PC-3 (cell line): ENCODE data around the gene KIAA1328. TPM values are rescaled to one million over a fixed set of nuclear protein-coding genes. Genes with fewer than 3 reads are reported as not detected.

ENCODE experiments used
- ATAC-seq: fragments of 200-7000 bp; cut with Tn5 transposase; 2 replicates; pipeline ENCODE4 v1.9.1; 2020; ENCODE audit warnings: mild to moderate bottlenecking, moderate library complexity
- BruUV-seq: library from RNA; stranded (reverse); fragments of 400-500 nt; replicated peaks from 2 replicates; lab custom pipeline; 2021; lab: Mats Ljungman, UMichigan
- CTCF ChIA-PET: fragments of 300-600 bp; sonication (Branson Sonifier 250); formaldehyde crosslinking; loops from one replicate; lab custom pipeline; 2022; ENCODE audit warnings: antibody characterized with exemption; lab: Charles Lee
- POLR2A ChIA-PET: fragments of 300-600 bp; sonication (Branson Sonifier 250); formaldehyde crosslinking; loops from one replicate; lab custom pipeline; 2022; ENCODE audit warnings: antibody characterized with exemption; ENCODE audit not compliant: unreplicated experiment; lab: Charles Lee
- DNase-seq: peaks from one replicate; pipeline ENCODE4 v3.0.0-alpha.2; 2015
- H2AFZ ChIP-seq: fragments of 300-600 bp; sonication (generic); 2 replicates; pipeline ENCODE4 v1.6.0; 2016; ENCODE audit warnings: antibody characterized with exemption, low read length
- H3F3A ChIP-seq: fragments of 300-600 bp; sonication (generic); one replicate; pipeline ENCODE4 v1.6.0; 2017; ENCODE audit warnings: antibody characterized with exemption, low read length, control low read depth, mild to moderate bottlenecking; ENCODE audit not compliant: unreplicated experiment
- H3K27ac ChIP-seq: fragments of 300-600 bp; sonication (generic); 2 replicates; pipeline ENCODE4 v1.5.1; 2016; ENCODE audit warnings: mild to moderate bottlenecking, low read length
- H3K27me3 ChIP-seq: fragments of 300-600 bp; sonication (generic); 2 replicates; pipeline ENCODE4 v1.6.1; 2016; ENCODE audit warnings: low read length, mixed read lengths
- H3K36me3 ChIP-seq: fragments of 300-600 bp; sonication (generic); 2 replicates; pipeline ENCODE4 v1.6.1; 2016; ENCODE audit warnings: low read depth, mixed run types, low read length, mixed read lengths
- H3K4me1 ChIP-seq: fragments of 300-600 bp; sonication (generic); 2 replicates; pipeline ENCODE4 v1.5.1; 2016; ENCODE audit warnings: low read length; ENCODE audit not compliant: insufficient read depth
- H3K4me2 ChIP-seq: fragments of 300-600 bp; sonication (generic); 2 replicates; pipeline ENCODE4 v1.6.0; 2016; ENCODE audit warnings: low read length
- H3K4me3 ChIP-seq: fragments of 300-600 bp; sonication (generic); 2 replicates; pipeline ENCODE4 v1.5.1; 2016; ENCODE audit warnings: mild to moderate bottlenecking, low read length, mixed read lengths
- H3K79me2 ChIP-seq: fragments of 300-600 bp; sonication (generic); 2 replicates; pipeline ENCODE4 v1.6.1; 2017; ENCODE audit warnings: low read length, mixed read lengths
- H3K9ac ChIP-seq: fragments of 300-600 bp; sonication (generic); 2 replicates; pipeline ENCODE4 v1.6.0; 2016; ENCODE audit warnings: mild to moderate bottlenecking, low read length
- H3K9me2 ChIP-seq: fragments of 300-600 bp; sonication (generic); replicated peaks from 2 replicates; pipeline ENCODE4 v1.6.1; 2016; ENCODE audit warnings: mixed run types, low read length, mixed read lengths
- H3K9me3 ChIP-seq: fragments of 300-600 bp; sonication (generic); 2 replicates; pipeline ENCODE4 v1.6.1; 2016; ENCODE audit warnings: low read length, mixed read lengths
- H4K20me1 ChIP-seq: fragments of 300-600 bp; sonication (generic); 2 replicates; pipeline ENCODE4 v1.6.1; 2016; ENCODE audit warnings: low read length, mixed read lengths
- CTCF ChIP-seq: fragments of 300-600 bp; sonication (generic); conservative IDR thresholded peaks from 2 replicates; pipeline ENCODE4 v1.5.1; 2017; ENCODE audit warnings: antibody characterized with exemption, low read depth, mild to moderate bottlenecking, low read length
- EZH2 ChIP-seq: fragments of 300-600 bp; sonication (generic); IDR thresholded peaks from one replicate; pipeline ENCODE4 v1.6.1; 2017; ENCODE audit warnings: antibody characterized with exemption, mild to moderate bottlenecking, low read length; ENCODE audit not compliant: unreplicated experiment
- EZH2phosphoT487 ChIP-seq: fragments of 300-600 bp; sonication (generic); IDR thresholded peaks from 2 replicates; pipeline ENCODE4 v1.6.1; 2018; ENCODE audit warnings: mild to moderate bottlenecking, antibody characterized with exemption, low read length, borderline replicate concordance
- intact Hi-C: fragments of 100-400 bp; cut with micrococcal nuclease; formaldehyde crosslinking; loops from 2 replicates; pipeline ENCODE4 v1.9.0; 2023
- total RNA-seq: library from RNA; depleted of rRNA; stranded (reverse); fragments of >200 nt; gene quantifications from 2 replicates; pipeline ENCODE4 v1.2.3, GENCODE V29; 2014

The KIAA1328 gene
- total RNA-seq, 1 experiment from 2014 or later: 4.4 TPM

DNA sequence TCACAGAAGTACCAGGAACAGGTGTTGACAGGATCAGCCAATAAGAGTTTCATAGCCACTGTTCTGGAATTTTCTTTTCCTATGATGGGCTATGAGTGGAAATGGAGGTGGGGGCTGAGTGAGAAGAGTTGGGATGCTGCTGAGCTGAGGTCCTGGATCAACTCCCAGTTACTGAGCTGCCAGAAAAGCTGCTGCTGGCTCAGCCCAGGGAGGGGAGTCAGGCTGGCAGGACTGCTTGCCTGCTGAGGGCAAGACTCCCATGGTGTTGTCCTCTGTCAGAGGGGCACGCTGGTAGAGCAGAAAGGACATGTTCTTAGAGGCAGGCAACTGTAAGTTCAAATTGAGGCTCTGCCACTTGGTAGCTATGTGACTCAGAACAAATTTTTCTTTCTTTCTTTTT lies 11.9 kb upstream of the KIAA1328 start:
- POLR2A ChIA-PET: no interaction called here
- no peak for TF ChIP-seq CTCF
- TF ChIP-seq EZH2: no peak
- no peak for TF ChIP-seq EZH2phosphoT487

GRCh38 chr18:36818652-36819051 lies 10.3 kb upstream of the KIAA1328 start:
- DNase-seq (no peak), ATAC-seq (no peak)
- Histone ChIP-seq H3K4me2 (no peak overlapping the region), H3K79me2 (no peaks in the 10 kb centered on the region), H4K20me1 (no peaks in the 10 kb centered on the region), H3K4me1 (no peaks in the 10 kb centered on the region), H2AFZ (no peak overlapping the region), H3K9me2 (no peaks in the 10 kb centered on the region), H3F3A (no peaks in the 10 kb centered on the region), H3K27me3 (no peaks in the 10 kb centered on the region), H3K27ac (no peak overlapping the region), H3K4me3 (no peak overlapping the region), H3K9ac (no peak overlapping the region), H3K36me3 (no peaks in the 10 kb centered on the region), H3K9me3 (no peaks in the 10 kb centered on the region)
- ChIA-PET POLR2A (no interaction called here), CTCF (no interaction called here)
- TF ChIP-seq EZH2phosphoT487: no peak
- TF ChIP-seq CTCF: no peak
- no peak for TF ChIP-seq EZH2
- BruUV-seq: no TSS peak
- intact Hi-C loops: no loop called here

More for the DNA sequence above, 11.9 kb upstream of the KIAA1328 start:
- Histone ChIP-seq H3K36me3 (no peaks in the 10 kb centered on the region), H3K79me2 (no peaks in the 10 kb centered on the region), H3K4me2 (no peak overlapping the region), H4K20me1 (no peaks in the 10 kb centered on the region), H2AFZ (no peak overlapping the region), H3K9me3 (no peaks in the 10 kb centered on the region), H3F3A (no peaks in the 10 kb centered on the region), H3K9ac (no peak overlapping the region), H3K4me1 (no peaks in the 10 kb centered on the region), H3K27me3 (no peaks in the 10 kb centered on the region), H3K4me3 (no peak overlapping the region), H3K9me2 (no peaks in the 10 kb centered on the region), H3K27ac (no peak overlapping the region)
- DNase-seq (no peak), ATAC-seq (no peak)
- CTCF ChIA-PET: no interaction called here
- intact Hi-C loops: no loop called here
- BruUV-seq: no TSS peak

DNA sequence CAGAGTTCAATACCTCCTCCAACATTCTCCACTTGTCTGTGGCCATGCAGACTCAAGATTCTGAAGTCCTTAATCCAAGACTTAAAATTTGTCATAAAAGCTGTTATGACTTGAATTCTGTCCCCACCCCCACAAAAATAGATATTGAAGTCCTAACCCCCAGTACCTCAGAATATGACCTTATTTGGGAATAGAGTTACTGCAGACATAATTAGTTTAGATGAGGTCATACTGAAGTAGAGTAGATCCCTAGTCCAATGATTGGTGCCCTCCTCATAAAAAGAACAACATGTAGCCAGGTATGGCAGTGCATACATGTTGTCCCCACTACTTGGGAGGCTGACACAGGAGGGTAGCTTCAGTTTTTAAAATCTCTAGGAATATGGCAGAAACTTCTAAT lies 9.3 kb upstream of the KIAA1328 start:
- no peak overlapping the region for H2AFZ ChIP-seq
- intact Hi-C loops: no loop called here
- H3F3A ChIP-seq: no peaks in the 10 kb centered on the region
- ATAC-seq (no peak), DNase-seq (no peak)
- no peaks in the 10 kb centered on the region for H3K9me2 ChIP-seq
- BruUV-seq: no TSS peak
- POLR2A ChIA-PET: no interaction called here
- H3K9me3 ChIP-seq: no peaks in the 10 kb centered on the region
- H3K36me3 ChIP-seq: no peaks in the 10 kb centered on the region
- no peak overlapping the region for H3K9ac ChIP-seq
- no peak overlapping the region for H3K27ac ChIP-seq
- no peaks in the 10 kb centered on the region for H3K4me1 ChIP-seq
- no peaks in the 10 kb centered on the region for H3K79me2 ChIP-seq
- no peaks in the 10 kb centered on the region for H3K27me3 ChIP-seq
- H3K4me2 ChIP-seq: no peak overlapping the region
- CTCF ChIA-PET: no interaction called here
- H3K4me3 ChIP-seq: no peak overlapping the region
- no peaks in the 10 kb centered on the region for H4K20me1 ChIP-seq
- TF ChIP-seq EZH2phosphoT487: no peak
- no peak for TF ChIP-seq EZH2
- TF ChIP-seq CTCF: no peak
